Gastroesophageal sphincter (tissue), 3 donors: Measurements from ENCODE around the gene MRPL37.

ENCODE experiments used
- CTCF ChIP-seq, 4 experiments: fragments of 200-600 bp in 2 of 4; fragments of 450-650 bp in 2 of 4; sonication (generic) in 1 of 4; IDR thresholded peaks; one replicate each; pipeline ENCODE4 v1.5.1; 2017 to 2019; ENCODE audit warnings: antibody characterized with exemption in 4 of 4, mild to moderate bottlenecking in 2 of 4, moderate library complexity in 2 of 4
- EP300 ChIP-seq: sonication (generic); formaldehyde crosslinking; IDR thresholded peaks from one replicate; pipeline ENCODE4 v1.6.1; 2017; ENCODE audit warnings: antibody characterized with exemption, mild to moderate bottlenecking
- POLR2A ChIP-seq, 2 donors: fragments of 450-650 bp; IDR thresholded peaks; one replicate each; pipeline ENCODE4 v1.6.1; 2017; ENCODE audit warnings: antibody characterized with exemption in 2 of 2, mild to moderate bottlenecking in 2 of 2, moderate library complexity in 1 of 2
- POLR2AphosphoS5 ChIP-seq: sonication (generic); formaldehyde crosslinking; IDR thresholded peaks from one replicate; pipeline ENCODE4 v1.6.1; 2017; ENCODE audit warnings: antibody characterized with exemption

- TF ChIP-seq CTCF (IDR thresholded peaks at IDR 0.05) = no peak
- no peak for TF ChIP-seq POLR2A (IDR thresholded peaks at IDR 0.05)
- no peak for TF ChIP-seq POLR2AphosphoS5
- no peak for TF ChIP-seq EP300
Measured at GRCh38 chr1:54249819-54250435, 50.0 kb downstream of the MRPL37 start.
